ENCODE measurements around the gene SMCR8.
"Not testable (repeated sequence)": the region's sequence is repeated elsewhere in the genome, so short reads cannot be mapped to it uniquely, and the experiment has no call there.

The SMCR8 gene

DNA sequence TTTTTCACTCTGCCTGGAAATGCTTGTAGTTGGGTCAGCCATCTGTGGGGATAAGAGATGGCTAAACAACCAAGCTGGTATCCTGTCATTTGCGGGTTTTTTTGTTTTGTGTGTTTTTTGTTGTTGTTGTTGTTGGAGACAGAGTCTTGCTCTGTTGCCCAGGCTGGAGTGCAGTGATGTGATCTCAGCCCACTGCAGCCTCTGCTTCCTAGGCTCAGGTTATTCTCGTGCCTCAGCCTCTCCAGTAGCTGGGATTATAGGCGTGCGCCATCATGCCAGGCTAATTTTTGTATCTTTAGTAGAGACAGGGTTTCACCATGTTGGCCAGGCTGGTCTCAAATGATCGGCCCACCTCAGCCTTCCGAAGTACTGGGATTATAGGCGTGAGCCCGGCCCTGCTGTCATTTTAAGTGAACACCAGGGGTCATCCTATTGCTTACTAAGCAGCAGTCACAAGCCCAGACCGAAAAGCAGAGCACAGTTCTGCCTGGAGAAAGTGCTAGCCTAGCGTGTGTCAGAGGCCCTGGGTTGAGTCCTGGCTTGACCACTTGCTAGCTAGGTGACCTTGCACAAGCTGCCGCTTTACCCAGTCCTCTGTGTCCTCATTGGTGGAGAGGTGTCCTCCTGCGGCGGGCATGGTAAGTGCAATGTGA lies 4.6 kb downstream of the SMCR8 start:
- DNase-seq: no peak

DNA sequence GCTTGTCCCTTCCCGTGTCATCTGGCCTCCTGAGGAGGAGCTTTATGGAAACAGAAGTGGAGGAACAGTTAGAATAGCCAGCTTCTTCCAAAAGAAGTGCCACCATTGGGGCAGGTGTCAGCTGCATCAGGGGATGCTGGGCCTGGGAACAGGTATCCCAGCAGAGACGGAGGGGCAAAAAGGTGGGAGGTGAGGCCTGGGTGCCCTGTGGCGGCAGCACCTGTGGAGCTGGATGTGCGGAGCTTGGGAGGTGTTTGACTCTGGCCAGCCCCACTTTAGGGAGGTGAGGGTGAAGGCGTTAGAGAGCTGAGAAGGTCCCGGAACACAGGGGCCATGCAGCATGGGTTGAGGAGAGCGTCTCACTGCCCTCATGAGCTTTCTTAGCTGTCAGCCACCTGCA lies 5.2 kb downstream of the SMCR8 start:
- DNase-seq: no peak

DNA sequence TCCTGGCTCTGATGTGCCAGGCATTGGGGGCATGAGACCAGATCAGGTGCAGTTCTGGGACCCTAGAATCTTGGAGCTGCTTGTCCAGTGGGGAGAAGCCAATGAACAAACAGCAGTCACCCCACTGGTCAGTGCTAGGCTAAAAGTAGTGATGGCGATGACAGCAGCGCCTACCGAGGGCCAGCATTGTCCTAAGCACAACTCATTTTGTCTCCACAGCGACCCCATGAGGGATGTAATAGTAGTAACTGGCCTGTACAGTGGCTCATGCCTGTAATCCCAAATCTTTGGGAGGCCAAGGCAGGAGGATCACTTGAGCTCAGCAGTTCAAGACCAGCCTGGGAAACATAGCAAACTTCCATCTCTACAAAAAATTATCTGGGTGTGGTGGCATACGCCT lies 6.2 kb downstream of the SMCR8 start:
- no peak for DNase-seq

- DNase-seq: no peak
Measured at GRCh38 chr17:18322522-18322921, 7.4 kb downstream of the SMCR8 start.

DNA sequence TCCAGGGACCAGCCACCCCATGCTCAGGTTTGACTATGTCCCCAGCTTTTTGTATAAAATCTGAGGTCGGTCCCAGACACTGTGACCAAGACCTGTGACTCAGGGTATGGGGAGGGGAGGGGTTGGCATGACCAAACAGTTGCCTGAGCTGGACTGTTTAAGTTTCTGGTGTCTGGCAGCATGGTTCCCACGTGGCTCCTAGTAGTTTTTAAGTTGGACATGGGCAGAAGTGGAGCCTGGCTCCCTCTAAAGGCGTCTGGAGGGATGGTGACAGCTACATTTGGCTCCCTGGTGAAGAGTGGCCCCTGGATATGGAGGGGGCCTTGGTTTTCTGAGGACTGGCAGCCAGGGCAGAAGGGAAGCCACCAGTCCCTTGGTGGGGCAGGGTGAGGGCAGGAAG lies 7.9 kb downstream of the SMCR8 start:
- DNase-seq: no peak

DNA sequence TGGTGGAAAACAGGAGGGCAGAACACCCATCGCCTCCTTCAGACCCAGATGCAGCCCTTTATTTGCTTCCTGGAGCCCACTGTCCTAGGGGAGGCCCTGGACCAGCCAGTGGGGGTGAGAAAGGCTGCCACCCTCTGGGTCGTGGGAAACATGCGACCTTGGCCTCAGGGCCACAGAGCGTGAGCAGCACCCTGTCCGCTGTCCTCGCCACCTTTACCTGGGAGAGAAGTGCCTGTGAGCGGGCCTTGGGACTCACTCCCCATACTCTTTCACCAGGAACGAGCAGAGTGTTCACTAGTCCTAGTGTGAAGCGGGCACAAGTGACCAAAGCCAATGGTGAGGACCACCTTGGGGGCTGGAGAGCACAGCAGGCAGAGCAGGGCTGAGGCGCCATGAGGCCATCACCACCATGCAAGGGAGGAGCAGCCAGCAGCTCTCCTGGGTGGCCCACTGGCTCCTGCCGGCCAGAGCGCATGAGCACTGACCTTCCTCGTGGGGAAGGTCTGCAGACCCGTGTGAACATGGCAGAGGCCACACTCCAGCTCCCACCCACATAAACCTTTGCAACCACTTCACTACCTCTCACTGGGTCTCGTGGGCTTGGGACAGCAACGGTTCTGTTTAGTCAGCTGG lies 8.5 kb downstream of the SMCR8 start:
- no peak for DNase-seq

DNA sequence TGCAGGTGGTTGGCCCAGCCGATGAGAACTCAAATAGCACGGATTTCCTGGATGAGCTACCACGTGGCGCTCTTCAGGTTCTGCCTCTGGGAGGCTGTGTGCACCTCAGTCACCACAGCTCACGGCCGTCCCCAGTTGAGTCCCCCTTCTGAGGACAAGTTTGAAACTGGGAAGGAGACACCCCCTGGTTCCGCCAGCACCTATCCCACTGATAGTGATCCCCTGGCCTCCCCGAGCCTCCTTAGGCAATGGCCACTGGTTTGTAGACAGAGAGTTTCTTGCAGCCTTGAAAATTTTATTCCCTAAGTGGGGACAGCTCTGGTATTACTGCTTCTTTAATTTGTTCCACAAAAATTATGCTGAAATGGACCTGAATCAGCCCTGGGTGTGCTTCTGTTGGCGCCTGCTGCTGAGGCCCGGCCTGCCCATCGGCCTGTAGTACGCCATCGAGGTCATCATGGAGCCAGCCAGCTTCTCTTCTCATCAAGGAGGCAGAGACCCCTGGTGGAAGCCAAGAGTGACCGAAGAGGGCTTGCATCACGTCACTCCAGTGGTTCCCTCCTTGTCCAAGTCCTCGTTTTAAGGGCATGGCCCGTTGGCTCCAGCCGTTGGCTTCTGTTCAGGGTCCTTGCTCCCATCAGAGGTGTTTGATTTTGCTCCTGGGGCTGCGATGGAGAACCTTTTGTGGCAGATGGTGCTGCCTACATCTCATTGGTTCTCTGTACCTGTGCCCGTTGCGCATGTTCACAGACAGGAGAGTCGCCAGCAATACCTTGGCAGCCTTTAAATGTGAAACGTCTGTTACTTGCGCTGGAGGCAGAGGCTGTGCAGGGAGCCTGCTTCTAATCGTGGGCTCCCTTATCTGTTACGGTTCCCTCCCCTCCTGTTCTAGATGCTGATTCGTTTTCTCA lies 9.3 kb downstream of the SMCR8 start:
- no peak for DNase-seq

DNA sequence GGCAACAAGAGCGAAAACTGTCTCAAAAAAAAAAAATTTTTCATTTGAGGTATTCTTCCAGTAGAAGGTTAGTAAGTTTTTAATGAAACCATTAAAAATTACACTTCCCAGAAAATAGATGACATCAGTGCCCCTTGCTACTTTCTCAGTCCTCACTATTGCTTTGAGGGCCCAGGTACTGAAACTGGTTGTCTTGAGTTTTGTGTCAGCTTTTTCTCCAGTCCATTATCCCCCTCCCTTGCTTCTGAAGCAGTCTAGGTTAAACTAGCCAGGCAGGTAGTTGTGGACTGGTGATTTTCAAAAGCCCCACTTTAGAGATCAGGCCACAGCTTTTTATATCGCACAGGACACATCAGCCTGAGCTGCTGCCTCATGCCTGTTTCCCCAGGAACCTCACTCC lies 10.9 kb downstream of the SMCR8 start:
- no peak for DNase-seq

DNA sequence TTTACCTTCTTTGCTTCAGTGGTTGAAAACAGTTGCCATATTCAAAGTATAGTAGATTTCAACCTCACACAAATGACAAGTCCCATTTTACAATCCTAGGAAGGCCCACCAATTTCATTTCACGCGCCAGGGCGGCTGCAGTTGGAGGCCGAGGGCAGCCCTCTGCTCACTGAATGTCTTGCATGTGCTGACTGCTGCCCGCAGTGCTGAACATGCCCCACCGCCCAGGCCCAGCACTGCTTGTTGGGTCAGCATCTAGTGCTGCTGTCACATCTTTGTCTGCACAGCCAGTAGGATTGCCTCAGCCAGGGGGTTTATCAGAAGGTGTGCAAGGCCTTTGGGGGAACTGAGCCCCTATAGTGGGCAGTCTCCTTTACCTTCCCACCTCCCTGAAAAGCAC lies 11.5 kb downstream of the SMCR8 start:
- no peak for DNase-seq

- no peak for DNase-seq
Measured at GRCh38 chr17:18327093-18327492, 12.0 kb downstream of the SMCR8 start.

- no peak for DNase-seq
Measured at GRCh38 chr17:18327556-18327955, 12.5 kb downstream of the SMCR8 start.

GRCh38 chr17:18328643-18329204 lies 13.6 kb downstream of the SMCR8 start:
- DNase-seq: no peak

- no peak for DNase-seq
Measured at GRCh38 chr17:18331879-18332278, 16.8 kb downstream of the SMCR8 start.

DNA sequence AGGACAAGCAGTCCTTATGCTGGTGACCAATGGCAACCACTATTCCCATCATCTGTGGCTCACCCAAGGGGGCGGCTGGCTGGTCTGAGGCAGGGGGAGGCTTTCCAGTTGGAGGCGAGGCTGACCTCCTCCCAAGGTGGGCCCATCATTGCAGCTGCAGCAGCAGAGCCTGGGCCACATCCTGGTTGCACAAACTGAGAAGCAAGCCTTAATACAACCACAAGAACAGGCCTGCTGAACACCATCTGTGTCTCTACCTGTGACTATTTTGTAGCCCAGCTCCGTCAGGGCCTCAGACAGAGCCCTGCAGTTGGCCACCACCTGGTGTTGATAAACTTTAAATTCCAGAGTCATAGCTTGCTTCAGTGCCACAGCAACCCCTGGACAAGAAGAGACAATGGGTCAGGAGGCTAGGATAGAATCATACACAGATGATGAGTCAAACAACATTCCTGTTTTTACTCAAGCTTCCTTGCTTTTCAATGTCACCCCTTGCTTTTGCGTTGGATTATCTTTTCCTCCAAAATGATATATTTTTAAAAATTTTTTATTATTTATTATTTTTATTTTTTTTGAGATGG lies 17.9 kb downstream of the SMCR8 start:
- DNase-seq: no peak

DNA sequence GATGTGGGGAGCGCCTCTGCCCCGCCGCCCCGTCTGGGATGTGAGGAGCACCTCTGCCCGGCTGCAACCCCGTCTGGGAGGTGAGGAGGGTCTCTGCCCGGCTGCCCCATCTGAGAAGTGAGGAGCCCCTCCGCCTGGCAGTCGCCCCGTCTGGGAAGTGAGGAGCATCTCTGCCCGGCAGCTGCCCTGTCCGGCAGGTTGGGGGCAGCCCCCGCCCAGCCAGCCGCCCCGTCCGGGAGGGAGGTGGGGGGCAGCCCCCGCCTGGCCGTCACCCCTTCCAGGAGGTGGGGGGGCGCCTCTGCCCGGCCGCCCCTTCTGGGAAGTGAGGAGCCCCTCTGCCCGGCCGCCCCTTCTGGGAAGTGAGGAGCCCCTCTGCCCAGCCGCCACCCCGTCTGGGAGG lies 23.1 kb downstream of the SMCR8 start:
- DNase-seq: not testable (repeated sequence)

DNA sequence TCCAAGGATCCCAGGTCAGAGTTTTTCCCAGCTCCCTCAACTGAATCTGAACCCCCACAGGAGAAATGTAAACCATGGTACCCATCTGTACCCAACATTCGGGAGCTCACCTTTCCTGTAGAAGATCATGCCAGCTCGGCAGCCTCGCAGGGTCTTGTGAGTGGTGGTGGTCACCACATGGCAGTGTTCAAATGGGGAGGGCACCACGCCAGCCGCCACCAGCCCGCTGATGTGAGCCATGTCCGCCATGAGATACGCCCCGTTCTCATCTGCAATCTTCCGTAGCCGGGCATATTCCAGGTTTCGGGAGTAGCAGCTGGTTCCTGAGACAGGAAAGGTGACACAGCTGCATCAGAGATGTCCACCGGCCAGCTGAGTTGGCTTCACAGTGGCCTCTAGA lies 24.8 kb downstream of the SMCR8 start:
- DNase-seq: no peak

GRCh38 chr17:18344021-18344420 lies 28.9 kb downstream of the SMCR8 start:
- no peak for DNase-seq

- no peak for DNase-seq
Measured at GRCh38 chr17:18353541-18353940, 38.4 kb downstream of the SMCR8 start.

DNA sequence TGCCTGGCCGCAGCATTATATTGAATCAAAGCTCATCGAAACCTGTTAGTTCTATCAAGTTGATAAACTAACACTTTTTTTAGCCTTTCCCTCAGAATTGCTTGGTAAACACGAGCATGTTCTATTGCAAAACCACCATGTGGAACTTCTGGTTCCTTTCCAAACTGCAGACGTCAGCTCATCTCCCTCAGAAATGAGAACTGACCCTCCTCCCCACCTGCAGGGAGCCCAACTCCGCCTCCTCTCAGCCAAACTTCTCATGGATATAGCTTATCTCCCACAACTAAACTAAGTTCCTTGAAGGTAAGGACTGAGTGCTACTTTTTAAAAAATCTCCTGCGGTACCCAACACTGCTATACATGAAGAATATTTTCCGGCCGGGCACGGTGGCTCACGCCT lies 41.5 kb downstream of the SMCR8 start:
- no peak for DNase-seq

DNA sequence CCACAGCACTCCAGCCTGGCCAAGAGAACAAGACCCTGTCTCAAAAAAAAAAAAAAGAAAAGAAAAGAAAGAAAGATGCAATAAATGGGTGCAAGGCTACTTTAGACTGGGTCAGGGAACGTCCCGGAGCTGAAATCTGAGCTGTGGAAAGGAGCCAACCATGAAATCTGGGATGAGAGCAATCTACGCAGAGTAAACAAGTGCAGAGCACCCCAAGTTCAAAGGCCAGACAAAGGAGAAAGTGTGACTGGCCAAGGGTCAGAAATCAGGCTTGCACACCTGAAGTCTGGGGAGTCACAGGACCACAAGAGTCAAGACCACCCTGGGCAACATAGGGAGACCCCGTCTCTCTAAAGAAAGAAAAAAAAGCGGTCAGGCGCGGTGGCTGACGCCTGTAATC lies 45.4 kb downstream of the SMCR8 start:
- DNase-seq: no peak

DNA sequence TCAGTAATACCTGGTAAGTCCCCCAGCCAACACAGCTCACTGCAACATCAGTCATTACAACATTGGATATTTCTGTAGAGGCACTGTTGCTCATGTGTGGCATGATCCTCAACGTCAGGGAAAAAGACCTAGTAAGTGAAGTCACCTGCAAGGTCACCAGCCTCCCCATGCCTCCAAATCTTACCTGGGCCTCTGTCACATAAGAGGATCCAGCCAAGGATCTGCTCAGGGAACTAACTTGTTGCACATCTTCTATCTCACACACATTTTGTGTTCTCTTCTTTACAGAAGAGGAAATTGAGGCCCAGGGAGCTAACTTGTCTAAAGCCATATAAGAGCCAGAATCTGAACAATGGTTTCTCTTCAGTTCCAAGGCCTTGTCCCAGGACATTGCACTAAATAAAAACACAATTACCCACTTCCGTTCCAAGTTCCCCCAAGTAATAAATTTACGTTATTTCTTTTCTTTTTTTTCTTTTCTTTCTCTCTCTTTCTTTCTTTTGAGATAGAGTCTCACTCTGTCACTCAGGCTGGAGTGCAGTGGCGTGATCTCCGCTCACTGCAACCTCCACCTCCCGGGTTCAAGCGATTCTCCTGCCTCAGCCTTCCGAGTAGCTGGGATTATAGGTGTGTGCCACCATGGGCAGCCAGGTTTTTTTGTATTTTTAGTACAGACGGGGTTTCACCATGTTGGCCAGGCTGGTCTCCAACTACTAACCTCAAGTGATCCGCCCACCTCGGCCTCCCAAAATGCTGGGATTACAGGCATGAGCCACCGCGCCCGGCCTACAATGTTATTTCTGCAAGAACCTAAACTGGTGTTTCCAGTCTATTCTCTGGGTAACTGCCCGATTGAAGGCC lies 47.0 kb downstream of the SMCR8 start:
- no peak for DNase-seq

GRCh38 chr17:18362698-18363100 lies 47.6 kb downstream of the SMCR8 start:
- no peak for DNase-seq
